H1 (cell line): ENCODE measurements around the gene TM9SF1. TPM values are rescaled to one million over a fixed set of nuclear protein-coding genes. Genes with fewer than 3 reads are reported as not detected.
A peak's percentile ranks its signal among the peaks of the same experiment; 100 is the strongest.

Source experiments
- CTCF ChIA-PET: fragments of 300-600 bp; sonication (Branson Sonifier 250); formaldehyde crosslinking; loops from one replicate; lab custom pipeline; 2021; ENCODE audit not compliant: partially characterized antibody; lab: Charles Lee
- POLR2A ChIA-PET: fragments of 300-600 bp; sonication (Branson Sonifier 250); formaldehyde crosslinking; loops from one replicate; lab custom pipeline; 2021; ENCODE audit warnings: inconsistent platforms; ENCODE audit not compliant: partially characterized antibody; lab: Charles Lee
- DNase-seq, 2 experiments: peaks; one replicate each; pipeline versions ENCODE4 v3.0.0 to v3.0.0-alpha.2; 2010 to 2022; ENCODE audit warnings: low spot score in 2 of 2, low read depth in 1 of 2, mixed read lengths in 1 of 2
- FAIRE-seq: peaks from 2 replicates; lab custom pipeline; 2011; peaks lifted over from hg19 to GRCh38; lab: Jason Lieb, UNC
- H2AFZ ChIP-seq: 2 replicates; pipeline ENCODE4 v1.8.1; 2012; ENCODE audit warnings: low read length, inconsistent platforms
- H2AK5ac ChIP-seq: 2 replicates; pipeline ENCODE4 v1.6.1; 2013; ENCODE audit warnings: low read depth, low read length
- H2BK120ac ChIP-seq: replicated peaks from 2 replicates; pipeline ENCODE3; 2013; ENCODE audit warnings: low read depth, low read length, inconsistent platforms
- H2BK12ac ChIP-seq: 2 replicates; pipeline ENCODE4 v1.6.1; 2013; ENCODE audit warnings: low read depth, low read length
- H2BK15ac ChIP-seq: 2 replicates; pipeline ENCODE4 v1.6.1; 2013; ENCODE audit warnings: low read length
- H2BK20ac ChIP-seq: 2 replicates; pipeline ENCODE4 v1.6.1; 2013; ENCODE audit warnings: low read length
- H2BK5ac ChIP-seq: 2 replicates; pipeline ENCODE4 v1.6.1; 2013; ENCODE audit warnings: low read depth, low read length
- H3K14ac ChIP-seq: 2 replicates; pipeline ENCODE4 v1.6.1; 2013; ENCODE audit warnings: inconsistent platforms; ENCODE audit not compliant: insufficient read length
- H3K18ac ChIP-seq: 2 replicates; pipeline ENCODE4 v1.6.1; 2013; ENCODE audit warnings: low read length; ENCODE audit errors: extremely low read depth
- H3K23ac ChIP-seq: 2 replicates; pipeline ENCODE4 v1.6.1; 2013; ENCODE audit warnings: inconsistent platforms; ENCODE audit not compliant: insufficient read length
- H3K23me2 ChIP-seq: 2 replicates; pipeline ENCODE4 v1.6.1; 2013; ENCODE audit warnings: low read depth, low read length
- H3K27ac ChIP-seq: 2 replicates; pipeline ENCODE4 v1.6.1; 2011; ENCODE audit warnings: low read depth, low read length, inconsistent platforms
- H3K27me3 ChIP-seq, 4 experiments: replicated peaks in 1 of 4; 1 replicate in 1 of 4; 2 replicates in 3 of 4; pipeline versions ENCODE4 v1.6.1 to v1.8.1; 2011 to 2013; ENCODE audit warnings: low read length in 3 of 4, mild to moderate bottlenecking in 3 of 4, inconsistent platforms in 2 of 4, mixed read lengths in 2 of 4, moderate library complexity in 1 of 4; ENCODE audit not compliant: control insufficient read depth in 3 of 4, insufficient read depth in 3 of 4; ENCODE audit errors: extremely low read depth in 1 of 4
- H3K36me3 ChIP-seq, 4 experiments: 2 replicates each; pipeline versions ENCODE4 v1.6.1 to v1.8.1; 2011 to 2013; ENCODE audit warnings: mild to moderate bottlenecking in 4 of 4, low read length in 3 of 4, moderate library complexity in 2 of 4, control low read depth in 1 of 4, inconsistent platforms in 1 of 4; ENCODE audit not compliant: insufficient read depth in 4 of 4, control insufficient read depth in 2 of 4
- H3K4ac ChIP-seq: replicated peaks from 2 replicates; pipeline ENCODE3; 2013; ENCODE audit warnings: low read length, low read depth, mixed read lengths, inconsistent platforms; ENCODE audit not compliant: insufficient read length
- H3K4me1 ChIP-seq, 4 experiments: replicated peaks in 1 of 4; 1 replicate in 1 of 4; 2 replicates in 3 of 4; pipeline versions ENCODE4 v1.6.1 to v1.8.1; 2011 to 2013; ENCODE audit warnings: low read length in 3 of 4, inconsistent platforms in 2 of 4, mixed read lengths in 1 of 4; ENCODE audit not compliant: insufficient read depth in 4 of 4, control insufficient read depth in 3 of 4
- H3K4me2 ChIP-seq, 2 experiments: 2 replicates each; pipeline versions ENCODE4 v1.6.1 to v1.8.1; 2011 to 2013; ENCODE audit warnings: low read depth in 2 of 2, low read length in 2 of 2, control low read depth in 1 of 2, inconsistent platforms in 1 of 2, mild to moderate bottlenecking in 1 of 2; ENCODE audit not compliant: insufficient read depth in 1 of 2
- H3K4me3 ChIP-seq, 4 experiments: fragments of 200-600, 300-600 bp in 1 of 4; sonication (generic), shearing (Covaris generic), sonication (Bioruptor Twin) in 1 of 4; 2 replicates each; pipeline versions ENCODE4 v1.5.1 to v1.8.1; 2011 to 2016; ENCODE audit warnings: low read length in 4 of 4, low read depth in 3 of 4, control low read depth in 2 of 4, inconsistent platforms in 2 of 4, mild to moderate bottlenecking in 2 of 4, mixed read lengths in 1 of 4, moderate library complexity in 1 of 4; ENCODE audit not compliant: insufficient read depth in 2 of 4; ENCODE audit errors: extremely low read depth in 1 of 4
- H3K56ac ChIP-seq: replicated peaks from 2 replicates; pipeline ENCODE3; 2013; ENCODE audit warnings: low read depth, mild to moderate bottlenecking, mixed read lengths, low read length, inconsistent platforms; ENCODE audit not compliant: insufficient read length
- H3K79me1 ChIP-seq: 2 replicates; pipeline ENCODE4 v1.6.1; 2013; ENCODE audit warnings: low read depth, low read length, control low read depth
- H3K79me2 ChIP-seq, 2 experiments: 2 replicates each; pipeline versions ENCODE4 v1.6.1 to v1.8.1; 2012 to 2013; ENCODE audit warnings: low read length in 2 of 2, mild to moderate bottlenecking in 2 of 2, inconsistent platforms in 1 of 2; ENCODE audit not compliant: insufficient read depth in 2 of 2, control insufficient read depth in 1 of 2
- H3K9ac ChIP-seq, 4 experiments: replicated peaks in 1 of 4; 1 replicate in 1 of 4; 2 replicates in 3 of 4; pipeline versions ENCODE4 v1.6.1 to v1.8.1; 2011 to 2013; ENCODE audit warnings: low read depth in 3 of 4, low read length in 3 of 4, control low read depth in 2 of 4, mild to moderate bottlenecking in 2 of 4, moderate library complexity in 2 of 4, inconsistent platforms in 1 of 4; ENCODE audit errors: extremely low read depth in 1 of 4
- H3K9me3 ChIP-seq, 2 experiments: 2 replicates each; pipeline versions ENCODE4 v1.6.1 to v1.8.1; 2012 to 2013; ENCODE audit warnings: mild to moderate bottlenecking in 2 of 2, moderate library complexity in 2 of 2, control low read depth in 1 of 2, inconsistent platforms in 1 of 2, low read depth in 1 of 2, low read length in 1 of 2, mixed read lengths in 1 of 2; ENCODE audit not compliant: insufficient read depth in 2 of 2
- H4K20me1 ChIP-seq, 2 experiments: replicated peaks in 1 of 2; 2 replicates each; pipeline versions ENCODE3 to v1.8.1; 2011 to 2013; ENCODE audit warnings: inconsistent platforms in 2 of 2, low read length in 2 of 2, mild to moderate bottlenecking in 1 of 2; ENCODE audit not compliant: insufficient read depth in 2 of 2, control insufficient read depth in 1 of 2
- H4K5ac ChIP-seq: 2 replicates; pipeline ENCODE4 v1.6.1; 2013; ENCODE audit warnings: low read length, low read depth, mixed read lengths, inconsistent platforms; ENCODE audit not compliant: insufficient read length
- H4K8ac ChIP-seq: 2 replicates; pipeline ENCODE4 v1.8.0; 2013; ENCODE audit warnings: mild to moderate bottlenecking, moderate library complexity, low read length, inconsistent platforms; ENCODE audit not compliant: insufficient read depth; ENCODE audit errors: extremely low read depth
- H4K91ac ChIP-seq: replicated peaks from 2 replicates; pipeline ENCODE3; 2013; ENCODE audit warnings: low read length, mixed read lengths, inconsistent platforms; ENCODE audit not compliant: insufficient read length
- JUN ChIP-seq: IDR thresholded peaks from 2 replicates; pipeline ENCODE4 v1.6.1; 2011; ENCODE audit warnings: low read depth, mild to moderate bottlenecking, improper control_type of control experiment, low read length
- WGBS, 2 experiments: shearing (Covaris generic) in 1 of 2; methylation state at CpG; one replicate each; pipeline versions ENCODE4 v1.1.6 to v1.1.7; 2013 to 2015; ENCODE audit warnings: low lambda C conversion rate in 2 of 2, mixed read lengths in 2 of 2, inconsistent platforms in 1 of 2, low coverage in 1 of 2, missing lambda C conversion rate in 1 of 2; ENCODE audit not compliant: insufficient replicate concordance in 2 of 2, insufficient coverage in 1 of 2, insufficient read length in 1 of 2; ENCODE audit errors: extremely low coverage in 1 of 2, missing lambda C conversion rate in 1 of 2; 5-methylcytosine and 5-hydroxymethylcytosine counted together
- polyA plus RNA-seq, 7 experiments: library from polyadenylated mRNA; depleted of rRNA in 3 of 7; stranded (reverse) in 5 of 7; unstranded in 2 of 7; fragments of >200 nt in 5 of 7; fragments of 200-250 nt in 2 of 7; gene quantifications; 1 replicate in 5 of 7; 2 replicates in 1 of 7; 4 replicates in 1 of 7; pipeline versions ENCODE4 v1.2.1 to v1.2.3, GENCODE V29; 2011 to 2013; ENCODE audit warnings: missing spikeins in 2 of 7, mixed read lengths in 2 of 7
- total RNA-seq: library from RNA; stranded (reverse); fragmentation: NEBNext Ultra II Directional; extraction: Animal tissue kit (Norgen Biotek cat#: 25700); gene quantifications from 2 replicates; pipeline ENCODE4 v1.2.1, GENCODE V29; 2021

TM9SF1 gene
- total and polyA plus RNA-seq, 2 of the 8 experiments (the other 6 are each of a cell fraction or from before 2014, with no cell fraction given) = 22.2 to 29.2 TPM

- no peak overlapping the region for H4K5ac ChIP-seq
Observed at GRCh38 chr14:24233538-24233866, 38.3 kb upstream of the TM9SF1 start.

More at GRCh38 chr14:24233538-24233866, 38.3 kb upstream of the TM9SF1 start:
- Histone ChIP-seq H3K4me3 (peak overlapping the region; percentile 81 to 97 (median 88)), H2BK12ac (no peak overlapping the region), H3K9ac (peak overlapping the region in 2 of 4 experiments; percentile 78 to 89; a peak in 3 of 7 replicates), H2BK5ac (peak overlapping the region; percentile 96; the same call in 1 of the 2 replicates), H3K4me1 (peaks cover 2 to 14% (median 4%) of the 10 kb centered on the region in 4 experiments; a peak in 5 of 7 replicates), H3K23ac (no peak overlapping the region), H2BK15ac (no peak overlapping the region), H3K56ac (no peak overlapping the region), H2AK5ac (no peak overlapping the region), H4K8ac (no peak overlapping the region), H3K4ac (no peak overlapping the region), H4K20me1 (peaks cover 0 to 7% of the 10 kb centered on the region in 2 experiments), H4K91ac (no peak overlapping the region), H3K27me3 (no peaks in the 10 kb centered on the region; a peak in 1 of 7 replicates), H3K36me3 (peaks cover 8 to 34% (median 27%) of the 10 kb centered on the region in 4 experiments), H3K4me2 (peak overlapping the region; percentile 86 to 92), H3K79me1 (no peaks in the 10 kb centered on the region; the same call in 1 of the 2 replicates), H2BK20ac (no peak overlapping the region), H3K27ac (no peak overlapping the region), H2BK120ac (no peak overlapping the region), H2AFZ (no peak overlapping the region), H3K9me3 (no peaks in the 10 kb centered on the region), H3K14ac (no peak overlapping the region), H3K79me2 (peaks cover 3 to 37% of the 10 kb centered on the region in 2 experiments; a peak in 2 of 4 replicates), H3K18ac (no peak overlapping the region), H3K23me2 (peaks cover 11% of the 10 kb centered on the region)
- DNase-seq (no peak), FAIRE-seq (no peak)
- ChIA-PET POLR2A (interaction anchor here (0.7 to 2.3 kb wide), 10 partner anchors 9 to 92 kb away, joined by 3 to 12 read pairs (median 5); partner anchors contain the start of genes CHMP4A, DHRS1, EMC9 and MDP1), CTCF (interaction anchor here (0.9 to 1.8 kb wide), 6 partner anchors 9 to 280 kb away, joined by 3 to 7 read pairs (median 4); partner anchors contain the start of genes DHRS4, RABGGTA and TINF2)
- no peak for TF ChIP-seq JUN
- 75% methylated on average over 2 of the region's 2 CpGs; no CpG with 5 or more reads in 1 of the 2 experiments for WGBS, 2 experiments
